SU-DHL-6 (cell line): ENCODE measurements around the gene AIG1.

Experiments
- H2AFZ ChIP-seq: fragments of 200-600 bp; sonication (generic); 2 replicates; pipeline ENCODE4 v1.6.1; 2014; ENCODE audit warnings: low read depth, mild to moderate bottlenecking, moderate library complexity, mixed read lengths, antibody characterized with exemption, low read length; ENCODE audit not compliant: severe bottlenecking
- H3F3A ChIP-seq: fragments of 200-600 bp; shearing (Covaris generic); 2 replicates; pipeline ENCODE4 v1.6.0; 2016; ENCODE audit warnings: antibody characterized with exemption, mild to moderate bottlenecking; ENCODE audit not compliant: insufficient read depth
- H3K27ac ChIP-seq: fragments of 200-600 bp; sonication (generic); 2 replicates; pipeline ENCODE4 v1.5.1; 2016; ENCODE audit warnings: low read depth, mild to moderate bottlenecking, low read length, moderate library complexity, mixed read lengths
- H3K27me3 ChIP-seq: fragments of 200-600 bp; sonication (generic), shearing (Covaris generic); 2 replicates; pipeline ENCODE4 v1.6.0; 2014; ENCODE audit warnings: mild to moderate bottlenecking, low read length
- H3K36me3 ChIP-seq: fragments of 200-600 bp; sonication (generic); 2 replicates; pipeline ENCODE4 v1.6.1; 2014; ENCODE audit warnings: mild to moderate bottlenecking, low read length, mixed read lengths
- H3K4me2 ChIP-seq: fragments of 300-600, 200-600 bp; shearing (Covaris generic), sonication (generic); 2 replicates; pipeline ENCODE4 v1.6.0; 2014; ENCODE audit warnings: low read length, low read depth, mild to moderate bottlenecking; ENCODE audit not compliant: poor library complexity, severe bottlenecking
- H3K4me3 ChIP-seq: fragments of 200-600 bp; sonication (generic); 2 replicates; pipeline ENCODE4 v1.5.1; 2014; ENCODE audit warnings: antibody characterized with exemption, low read length, mild to moderate bottlenecking, mixed read lengths; ENCODE audit not compliant: insufficient read depth, poor library complexity, severe bottlenecking
- H3K79me2 ChIP-seq: fragments of 200-600 bp; sonication (generic); 2 replicates; pipeline ENCODE4 v1.6.1; 2014; ENCODE audit warnings: mild to moderate bottlenecking, low read length, moderate library complexity; ENCODE audit not compliant: insufficient read depth
- H3K9ac ChIP-seq: fragments of 200-600 bp; sonication (generic); 2 replicates; pipeline ENCODE4 v1.7.0; 2014; ENCODE audit warnings: mild to moderate bottlenecking, low read length
- H3K9me2 ChIP-seq: fragments of 200-600 bp; sonication (generic); replicated peaks from 2 replicates; pipeline ENCODE4 v1.6.1; 2014; ENCODE audit warnings: low read length; ENCODE audit not compliant: insufficient read depth
- H3K9me3 ChIP-seq: fragments of 200-600 bp; sonication (generic); 2 replicates; pipeline ENCODE4 v1.6.1; 2014; ENCODE audit warnings: low read length, mixed read lengths; ENCODE audit not compliant: insufficient read depth
- H4K20me1 ChIP-seq: fragments of 200-600 bp; sonication (generic); 2 replicates; pipeline ENCODE4 v1.6.1; 2014; ENCODE audit warnings: low read depth, mild to moderate bottlenecking, antibody characterized with exemption, low read length, moderate library complexity, mixed read lengths
- EZH2phosphoT487 ChIP-seq: fragments of 200-600 bp; sonication (generic), shearing (Covaris generic); conservative IDR thresholded peaks from 2 replicates; pipeline ENCODE4 v1.6.1; 2018; ENCODE audit warnings: mild to moderate bottlenecking, antibody characterized with exemption, low read length, moderate library complexity, mixed read lengths
- TF ChIP-seq, protein P1 (sequence below): fragments of 200-600 bp; sonication (generic); IDR thresholded peaks from one replicate; pipeline ENCODE4 v1.5.1; 2017; ENCODE audit warnings: antibody characterized with exemption, mild to moderate bottlenecking, low read length, moderate library complexity; ENCODE audit not compliant: insufficient read depth, poor library complexity, severe bottlenecking

The AIG1 gene

DNA sequence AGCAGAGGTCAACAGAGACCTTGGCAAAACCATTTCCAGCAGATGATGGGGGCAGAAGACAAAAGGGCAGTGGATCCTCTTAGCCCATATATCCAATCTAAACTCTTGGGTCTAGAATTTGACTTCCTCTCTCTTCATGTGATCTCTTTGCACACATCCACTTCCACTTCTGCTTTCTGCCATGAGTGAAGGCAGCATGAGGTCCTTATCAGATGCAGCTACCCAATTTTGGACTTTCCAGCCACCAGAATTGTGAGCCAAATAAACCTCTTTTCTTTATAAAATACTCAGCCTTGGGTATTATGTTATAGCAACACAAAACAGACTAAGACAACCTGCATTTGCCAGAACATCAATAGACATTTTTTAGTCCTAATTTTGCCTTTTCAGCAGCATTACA is 198.3 kb downstream of the AIG1 start:
- Histone ChIP-seq H3K79me2 (no peaks in the 10 kb centered on the region), H3K9me3 (peaks cover 8% of the 10 kb centered on the region; the same call in 1 of the 2 replicates), H3K9me2 (no peaks in the 10 kb centered on the region), H2AFZ (no peak overlapping the region), H3K4me2 (no peak overlapping the region), H4K20me1 (no peaks in the 10 kb centered on the region), H3K9ac (no peak overlapping the region), H3K4me3 (no peak overlapping the region), H3F3A (no peaks in the 10 kb centered on the region), H3K27me3 (no peaks in the 10 kb centered on the region), H3K36me3 (no peaks in the 10 kb centered on the region), H3K27ac (no peak overlapping the region)
- TF ChIP-seq EZH2phosphoT487, result no peak
- TF ChIP-seq, protein P1, sequence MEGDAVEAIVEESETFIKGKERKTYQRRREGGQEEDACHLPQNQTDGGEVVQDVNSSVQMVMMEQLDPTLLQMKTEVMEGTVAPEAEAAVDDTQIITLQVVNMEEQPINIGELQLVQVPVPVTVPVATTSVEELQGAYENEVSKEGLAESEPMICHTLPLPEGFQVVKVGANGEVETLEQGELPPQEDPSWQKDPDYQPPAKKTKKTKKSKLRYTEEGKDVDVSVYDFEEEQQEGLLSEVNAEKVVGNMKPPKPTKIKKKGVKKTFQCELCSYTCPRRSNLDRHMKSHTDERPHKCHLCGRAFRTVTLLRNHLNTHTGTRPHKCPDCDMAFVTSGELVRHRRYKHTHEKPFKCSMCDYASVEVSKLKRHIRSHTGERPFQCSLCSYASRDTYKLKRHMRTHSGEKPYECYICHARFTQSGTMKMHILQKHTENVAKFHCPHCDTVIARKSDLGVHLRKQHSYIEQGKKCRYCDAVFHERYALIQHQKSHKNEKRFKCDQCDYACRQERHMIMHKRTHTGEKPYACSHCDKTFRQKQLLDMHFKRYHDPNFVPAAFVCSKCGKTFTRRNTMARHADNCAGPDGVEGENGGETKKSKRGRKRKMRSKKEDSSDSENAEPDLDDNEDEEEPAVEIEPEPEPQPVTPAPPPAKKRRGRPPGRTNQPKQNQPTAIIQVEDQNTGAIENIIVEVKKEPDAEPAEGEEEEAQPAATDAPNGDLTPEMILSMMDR, result no peak

DNA sequence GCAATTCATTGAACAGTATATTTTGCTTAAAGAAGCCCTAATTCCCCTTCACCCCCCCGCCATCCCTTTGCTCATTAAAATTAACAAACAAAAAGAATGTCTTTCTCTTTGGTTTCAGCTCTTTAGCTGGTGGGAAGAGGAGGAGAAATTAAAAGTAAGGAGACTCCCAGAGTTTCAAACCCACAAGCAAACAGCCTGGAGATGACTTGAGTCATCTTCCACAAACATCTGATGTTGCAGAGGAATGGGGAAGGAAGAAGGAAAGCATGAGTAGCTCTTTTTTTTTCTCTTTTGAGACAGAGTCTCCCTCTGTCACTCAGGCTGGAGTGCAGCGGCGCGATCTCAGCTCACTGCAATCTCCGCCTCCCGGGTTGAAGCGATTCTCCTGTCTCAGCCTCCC is 200.2 kb downstream of the AIG1 start:
- no peak overlapping the region for H3K4me3 ChIP-seq
- H3K9me3 ChIP-seq, result peaks cover 8% of the 10 kb centered on the region; the same call in 1 of the 2 replicates
- no peaks in the 10 kb centered on the region for H4K20me1 ChIP-seq
- H3K36me3 ChIP-seq, result no peaks in the 10 kb centered on the region
- H3K4me2 ChIP-seq, result no peak overlapping the region
- no peaks in the 10 kb centered on the region for H3F3A ChIP-seq
- H2AFZ ChIP-seq, result no peak overlapping the region
- H3K9ac ChIP-seq, result no peak overlapping the region
- no peak overlapping the region for H3K27ac ChIP-seq
- no peaks in the 10 kb centered on the region for H3K27me3 ChIP-seq
- no peaks in the 10 kb centered on the region for H3K79me2 ChIP-seq
- H3K9me2 ChIP-seq, result no peaks in the 10 kb centered on the region
- TF ChIP-seq EZH2phosphoT487, result no peak
- TF ChIP-seq, protein P1, result no peak

DNA sequence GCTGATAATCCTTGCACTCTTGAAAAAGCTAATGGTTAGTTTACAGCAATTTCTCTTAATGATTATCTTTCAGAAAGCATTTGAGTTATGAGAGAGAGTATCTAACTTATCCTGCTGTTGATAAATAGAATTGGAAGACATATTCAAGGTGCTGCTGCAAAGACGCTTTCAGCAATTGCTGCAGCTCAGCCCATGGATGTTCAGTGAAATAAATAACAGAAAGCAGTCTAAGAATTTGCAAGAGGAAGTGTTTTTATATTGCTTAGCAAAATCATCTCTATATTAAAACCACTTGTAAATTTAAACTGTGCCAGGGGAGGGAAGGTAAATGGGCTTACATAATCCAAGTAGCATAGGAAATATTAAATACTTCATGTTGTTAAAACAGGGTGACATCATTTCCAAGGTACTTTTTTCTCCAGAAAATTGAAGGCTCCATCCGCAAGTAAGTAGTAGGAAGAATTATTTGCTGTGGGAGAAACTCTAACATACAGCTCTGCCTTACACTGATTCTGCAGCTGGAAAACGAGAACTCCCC is 201.3 kb downstream of the AIG1 start:
- TF ChIP-seq, protein P1, result no peak
- TF ChIP-seq EZH2phosphoT487, result no peak
- Histone ChIP-seq H4K20me1 (no peaks in the 10 kb centered on the region), H3K36me3 (no peaks in the 10 kb centered on the region), H3K4me2 (no peak overlapping the region), H3K9ac (no peak overlapping the region), H3K9me3 (peaks cover 8% of the 10 kb centered on the region; the same call in 1 of the 2 replicates), H3K4me3 (no peak overlapping the region), H3K27me3 (no peaks in the 10 kb centered on the region), H3F3A (no peaks in the 10 kb centered on the region), H2AFZ (no peak overlapping the region), H3K27ac (no peak overlapping the region), H3K9me2 (no peaks in the 10 kb centered on the region), H3K79me2 (no peaks in the 10 kb centered on the region)
